ENCODE results near the gene TMEM169.
A peak's percentile ranks its signal among the peaks of the same experiment; 100 is the strongest.

TMEM169 gene

GRCh38 chr2:216103213-216103612 is 21.5 kb downstream of the TMEM169 start:
- DNase-seq (ENCODE audit: extremely low read depth in 1 of 2, low read depth in 1 of 2) = no peak

GRCh38 chr2:216104691-216105090 is 23.0 kb downstream of the TMEM169 start:
- no peak for DNase-seq (ENCODE audit: extremely low read depth in 1 of 2, low read depth in 1 of 2)

- DNase-seq (ENCODE audit: extremely low read depth in 1 of 2, low read depth in 1 of 2) = no peak
These were observed 25.6 kb downstream of the TMEM169 start for GRCh38 chr2:216107320-216107719.

- no peak for DNase-seq (ENCODE audit: extremely low read depth in 1 of 2, low read depth in 1 of 2)
These were observed 26.0 kb downstream of the TMEM169 start for GRCh38 chr2:216107760-216108159.

GRCh38 chr2:216108310-216108966 is 26.7 kb downstream of the TMEM169 start:
- no peak for DNase-seq (ENCODE audit: extremely low read depth in 1 of 2, low read depth in 1 of 2)

GRCh38 chr2:216108967-216109921 is 27.5 kb downstream of the TMEM169 start, which contains the start of gene XRCC5:
Gene XRCC5 (plus strand): TSS chr2:216109348. CDS start chr2:216109437, 89 bp downstream.
- peak; percentile 94 to 95 for DNase-seq (ENCODE audit: extremely low read depth in 1 of 2, low read depth in 1 of 2)

GRCh38 chr2:216109962-216110614 is 28.4 kb downstream of the TMEM169 start:
- DNase-seq (ENCODE audit: extremely low read depth in 1 of 2, low read depth in 1 of 2) = no peak

- DNase-seq (ENCODE audit: extremely low read depth in 1 of 2, low read depth in 1 of 2) = no peak
These were observed 28.9 kb downstream of the TMEM169 start for GRCh38 chr2:216110620-216111019.

- DNase-seq (ENCODE audit: extremely low read depth in 1 of 2, low read depth in 1 of 2) = no peak
These were observed 29.4 kb downstream of the TMEM169 start for GRCh38 chr2:216111122-216111521.

GRCh38 chr2:216112926-216113325 is 31.2 kb downstream of the TMEM169 start:
- no peak for DNase-seq (ENCODE audit: extremely low read depth in 1 of 2, low read depth in 1 of 2)

- no peak for DNase-seq (ENCODE audit: extremely low read depth in 1 of 2, low read depth in 1 of 2)
These were observed 31.9 kb downstream of the TMEM169 start for GRCh38 chr2:216113572-216113971.

- DNase-seq (ENCODE audit: extremely low read depth in 1 of 2, low read depth in 1 of 2) = no peak
These were observed 32.6 kb downstream of the TMEM169 start for GRCh38 chr2:216114382-216114713.

GRCh38 chr2:216114714-216115531 is 33.2 kb downstream of the TMEM169 start:
- peak; percentile 87 to 95 for DNase-seq (ENCODE audit: extremely low read depth in 1 of 2, low read depth in 1 of 2)

GRCh38 chr2:216116418-216116817 is 34.7 kb downstream of the TMEM169 start:
- DNase-seq (ENCODE audit: extremely low read depth in 1 of 2, low read depth in 1 of 2) = no peak

GRCh38 chr2:216117561-216118340 is 36.0 kb downstream of the TMEM169 start:
- DNase-seq (ENCODE audit: extremely low read depth in 1 of 2, low read depth in 1 of 2) = no peak

GRCh38 chr2:216118474-216118873 is 36.8 kb downstream of the TMEM169 start:
- DNase-seq (ENCODE audit: extremely low read depth in 1 of 2, low read depth in 1 of 2) = no peak

GRCh38 chr2:216119146-216119545 is 37.4 kb downstream of the TMEM169 start:
- no peak for DNase-seq (ENCODE audit: extremely low read depth in 1 of 2, low read depth in 1 of 2)

GRCh38 chr2:216119986-216120385 is 38.3 kb downstream of the TMEM169 start:
- DNase-seq (ENCODE audit: extremely low read depth in 1 of 2, low read depth in 1 of 2) = no peak

GRCh38 chr2:216121255-216121654 is 39.5 kb downstream of the TMEM169 start:
- no peak for DNase-seq (ENCODE audit: extremely low read depth in 1 of 2, low read depth in 1 of 2)

- no peak for DNase-seq (ENCODE audit: extremely low read depth in 1 of 2, low read depth in 1 of 2)
These were observed 45.2 kb downstream of the TMEM169 start for GRCh38 chr2:216126943-216127342.
